Urinary bladder (tissue), 4 donors: ENCODE data around the gene SRSF1. TPM values are rescaled to one million over a fixed set of nuclear protein-coding genes. Genes with fewer than 3 reads are reported as not detected.
"Not testable (repeated sequence)": the region's sequence is repeated elsewhere in the genome, so short reads cannot be mapped to it uniquely, and the experiment has no call there.

Source experiments
- DNase-seq: peaks from one replicate; pipeline ENCODE4 v3.0.0-alpha.2; 2015; ENCODE audit errors: extremely low spot score
- H3K27ac ChIP-seq: one replicate; pipeline ENCODE4 v1.5.1; 2013; ENCODE audit warnings: low read depth, mild to moderate bottlenecking, moderate library complexity
- H3K36me3 ChIP-seq: one replicate; pipeline ENCODE4 v1.6.1; 2013; ENCODE audit warnings: mild to moderate bottlenecking, moderate library complexity; ENCODE audit not compliant: insufficient read depth
- H3K4me1 ChIP-seq: one replicate; pipeline ENCODE4 v1.6.1; 2013; ENCODE audit warnings: mild to moderate bottlenecking, moderate library complexity; ENCODE audit not compliant: insufficient read depth
- H3K4me3 ChIP-seq: one replicate; pipeline ENCODE4 v1.5.1; 2013; ENCODE audit warnings: low read depth, low read length
- WGBS: extraction: QIAGEN DNeasy Blood & Tissue Kit; methylation state at CpG from one replicate; pipeline ENCODE4 v1.1.7; 2013; 5-methylcytosine and 5-hydroxymethylcytosine counted together
- polyA plus RNA-seq: library from polyadenylated mRNA; stranded (reverse); fragments of 200-250 nt; gene quantifications from one replicate; pipeline ENCODE4 v1.2.3, GENCODE V29; 2013
- small RNA-seq: library from RNA; depleted of rRNA; stranded (forward); fragments of <200 nt; gene quantifications from one replicate; pipeline ENCODE3, GENCODE V24; 2014
- total RNA-seq: library from RNA; depleted of rRNA; stranded (reverse); fragments of >200 nt; gene quantifications from one replicate; pipeline ENCODE4 v1.2.3, GENCODE V29; 2014
- donor health status: healthy with polysubstance abuse.
- donor health status: healthy.

SRSF1 gene
- total and polyA plus RNA-seq, 2 donors = 122 to 317 TPM

GRCh38 chr17:57959929-57960328 is 47.1 kb downstream of the SRSF1 start:
- no peaks in the 10 kb centered on the region for H3K36me3 ChIP-seq
- no peak overlapping the region for H3K27ac ChIP-seq
- no peak overlapping the region for H3K4me3 ChIP-seq
- no peak for DNase-seq
- H3K4me1 ChIP-seq = no peaks in the 10 kb centered on the region
- 93% methylated on average over 6 of the region's 6 CpGs for WGBS

GRCh38 chr17:57958391-57958790 is 48.7 kb downstream of the SRSF1 start:
- 96% methylated on average over 14 of the region's 15 CpGs for WGBS
- not testable (repeated sequence) for H3K4me3 ChIP-seq, DNase-seq, H3K36me3 ChIP-seq, H3K27ac ChIP-seq, H3K4me1 ChIP-seq

- WGBS = 93% methylated on average over 3 of the region's 3 CpGs
- Histone ChIP-seq H3K4me3 (no peak overlapping the region), H3K4me1 (no peaks in the 10 kb centered on the region), H3K36me3 (no peaks in the 10 kb centered on the region), H3K27ac (no peak overlapping the region)
- no peak for DNase-seq
Measured at GRCh38 chr17:57957886-57958285, 49.2 kb downstream of the SRSF1 start.

- Histone ChIP-seq H3K4me1 (no peaks in the 10 kb centered on the region), H3K36me3 (no peaks in the 10 kb centered on the region), H3K4me3 (no peak overlapping the region), H3K27ac (no peak overlapping the region)
- no peak for DNase-seq
- WGBS = 99% methylated on average over 8 of the region's 8 CpGs
Measured at GRCh38 chr17:57957120-57957850, 49.8 kb downstream of the SRSF1 start.

GRCh38 chr17:57956291-57957119 is 50.5 kb downstream of the SRSF1 start:
- no peak for DNase-seq
- Histone ChIP-seq H3K4me1 (no peaks in the 10 kb centered on the region), H3K27ac (no peak overlapping the region), H3K4me3 (no peak overlapping the region), H3K36me3 (no peaks in the 10 kb centered on the region)
- WGBS = 54% methylated on average over 13 of the region's 13 CpGs

GRCh38 chr17:57955183-57955931 is 51.7 kb downstream of the SRSF1 start, which contains the start of gene CUEDC1:
Gene CUEDC1, minus strand, starts transcription at chr17:57955412. Its CDS starts 69,848 bp downstream, at chr17:57885564.
- no peaks in the 10 kb centered on the region for H3K4me1 ChIP-seq
- peak within 1 kb of the TSS; percentile 86 for H3K4me3 ChIP-seq
- H3K27ac ChIP-seq = peak within 1 kb of the TSS; percentile 84
- WGBS = under 1% methylated on average over 79 of the region's 79 CpGs
- no peaks in the 10 kb centered on the region for H3K36me3 ChIP-seq
- no peak for DNase-seq

GRCh38 chr17:57954397-57955182 is 52.5 kb downstream of the SRSF1 start:
- peak overlapping the region; percentile 84 for H3K27ac ChIP-seq
- WGBS = under 1% methylated on average over 83 of the region's 85 CpGs
- no peaks in the 10 kb centered on the region for H3K36me3 ChIP-seq
- no peaks in the 10 kb centered on the region for H3K4me1 ChIP-seq
- DNase-seq = no peak
- H3K4me3 ChIP-seq = peak overlapping the region; percentile 86

- Histone ChIP-seq H3K4me3 (peak overlapping the region; percentile 86), H3K36me3 (no peaks in the 10 kb centered on the region), H3K4me1 (no peaks in the 10 kb centered on the region), H3K27ac (peak overlapping the region; percentile 84)
- no peak for DNase-seq
- 47% methylated on average over 13 of the region's 13 CpGs for WGBS
Measured at GRCh38 chr17:57953705-57954396, 53.2 kb downstream of the SRSF1 start.

Small RNAs within 50 kb of the gene (small RNA-seq; reads per million reads assigned to genes)
- not detected for gene AC015813.4

Other genes starting within 250 kb of the SRSF1 start
- gene MRPS23, start 157.2 kb downstream of the SRSF1 start, total RNA-seq = 17.3 TPM
- gene MRPS23, start 157.2 kb downstream of the SRSF1 start, polyA plus RNA-seq = 41.2 TPM
- 14.9 TPM for gene CUEDC1, start 51.8 kb downstream of the SRSF1 start, total RNA-seq
- 57.1 TPM for gene CUEDC1, start 51.8 kb downstream of the SRSF1 start, polyA plus RNA-seq
- gene VEZF1, start 19.0 kb downstream of the SRSF1 start, total RNA-seq = 84.5 TPM
- gene VEZF1, start 19.0 kb downstream of the SRSF1 start, polyA plus RNA-seq = 58.7 TPM
- 16.8 TPM for gene DYNLL2, start 76.2 kb upstream of the SRSF1 start, total RNA-seq
- gene DYNLL2, start 76.2 kb upstream of the SRSF1 start, polyA plus RNA-seq = 38.5 TPM
- gene OR4D1, start 141.1 kb upstream of the SRSF1 start, total RNA-seq = not detected
- gene OR4D1, start 141.1 kb upstream of the SRSF1 start, polyA plus RNA-seq = not detected
- gene OR4D2, start 159.7 kb upstream of the SRSF1 start, total RNA-seq = not detected
- gene OR4D2, start 159.7 kb upstream of the SRSF1 start, polyA plus RNA-seq = not detected
- gene EPX, start 185.5 kb upstream of the SRSF1 start, total RNA-seq = 0.11 TPM
- gene EPX, start 185.5 kb upstream of the SRSF1 start, polyA plus RNA-seq = not detected
- 14.0 TPM for gene MKS1, start 212.0 kb upstream of the SRSF1 start, total RNA-seq
- 11.6 TPM for gene MKS1, start 212.0 kb upstream of the SRSF1 start, polyA plus RNA-seq
- not detected for gene LPO, start 231.3 kb upstream of the SRSF1 start, total RNA-seq
- not detected for gene LPO, start 231.3 kb upstream of the SRSF1 start, polyA plus RNA-seq